DND-41 (cell line): ENCODE measurements around the gene LGALS3BP.

Source experiments
- CTCF ChIP-seq: IDR thresholded peaks from 2 replicates; pipeline ENCODE4 v1.5.1; 2012; ENCODE audit warnings: borderline replicate concordance, low read length, moderate library complexity, mild to moderate bottlenecking; ENCODE audit not compliant: poor library complexity, severe bottlenecking; ENCODE audit errors: extremely low read depth
- EZH2 ChIP-seq: IDR thresholded peaks from 3 replicates; pipeline ENCODE4 v1.6.1; 2012; ENCODE audit warnings: borderline replicate concordance, low read depth, mild to moderate bottlenecking, moderate library complexity, low read length, inconsistent platforms; ENCODE audit not compliant: severe bottlenecking

GRCh38 chr17:78940708-78941107 lies 39.0 kb downstream of the LGALS3BP start:
- no peak for TF ChIP-seq CTCF
- no peak for TF ChIP-seq EZH2
